CD14-positive monocyte (primary cell): ENCODE measurements around the gene EIF5AL1. TPM values are rescaled to one million over a fixed set of nuclear protein-coding genes. Genes with fewer than 3 reads are reported as not detected.
A peak's percentile ranks its signal among the peaks of the same experiment; 100 is the strongest.

Experiments used
- DNase-seq, 3 donors: peaks; one replicate each; pipeline ENCODE4 v3.0.0-alpha.2; 2011 to 2022
- H2AFZ ChIP-seq: 2 replicates; pipeline ENCODE4 v1.6.0; 2012; ENCODE audit warnings: mild to moderate bottlenecking, low read depth, low read length, inconsistent platforms; ENCODE audit not compliant: insufficient read depth, poor library complexity, severe bottlenecking
- H3K27ac ChIP-seq, 2 donors: 1 replicate in 1 of 2; 2 replicates in 1 of 2; pipeline ENCODE4 v1.5.1; 2012 to 2013; ENCODE audit warnings: low read length in 2 of 2, control low read depth in 1 of 2, inconsistent platforms in 1 of 2, low read depth in 1 of 2, mild to moderate bottlenecking in 1 of 2
- H3K27me3 ChIP-seq, 2 donors: one replicate each; pipeline versions ENCODE4 v1.6.0 to v1.6.1; 2011 to 2013; ENCODE audit warnings: low read length in 2 of 2; ENCODE audit not compliant: control insufficient read depth in 2 of 2, insufficient read depth in 2 of 2
- H3K36me3 ChIP-seq, 2 donors: replicated peaks in 1 of 2; 1 replicate in 1 of 2; 2 replicates in 1 of 2; pipeline versions ENCODE4 v1.5.1 to v1.6.1; 2012 to 2013; ENCODE audit warnings: low read length in 2 of 2, control low read depth in 1 of 2, inconsistent platforms in 1 of 2, mild to moderate bottlenecking in 1 of 2; ENCODE audit not compliant: insufficient read depth in 2 of 2, control insufficient read depth in 1 of 2
- H3K4me1 ChIP-seq, 2 donors: 1 replicate in 1 of 2; 2 replicates in 1 of 2; pipeline versions ENCODE4 v1.5.1 to v1.6.1; 2012 to 2013; ENCODE audit warnings: low read length in 2 of 2, control low read depth in 1 of 2, inconsistent platforms in 1 of 2, mild to moderate bottlenecking in 1 of 2, moderate library complexity in 1 of 2; ENCODE audit not compliant: insufficient read depth in 2 of 2, control insufficient read depth in 1 of 2
- H3K4me2 ChIP-seq: replicated peaks from 2 replicates; pipeline ENCODE3; 2012; ENCODE audit warnings: low read length, moderate library complexity, mild to moderate bottlenecking; ENCODE audit not compliant: poor library complexity, severe bottlenecking; ENCODE audit errors: extremely low read depth
- H3K4me3 ChIP-seq, 3 experiments: fragments of 200-600 bp in 1 of 3; sonication (generic) in 1 of 3; replicated peaks in 1 of 3; 1 replicate in 2 of 3; 2 replicates in 1 of 3; pipeline ENCODE4 v1.5.1; 2011 to 2013; ENCODE audit warnings: low read length in 3 of 3, mild to moderate bottlenecking in 3 of 3, control low read depth in 2 of 3, low read depth in 2 of 3, inconsistent platforms in 1 of 3, moderate library complexity in 1 of 3
- H3K79me2 ChIP-seq: 2 replicates; pipeline ENCODE4 v1.6.0; 2012; ENCODE audit warnings: mild to moderate bottlenecking, control low read depth, inconsistent platforms, low read length, moderate library complexity; ENCODE audit not compliant: insufficient read depth
- H3K9ac ChIP-seq: 2 replicates; pipeline ENCODE4 v1.6.0; 2017; ENCODE audit warnings: low read length, mild to moderate bottlenecking; ENCODE audit not compliant: insufficient read depth, poor library complexity, severe bottlenecking
- H3K9me3 ChIP-seq, 2 donors: replicated peaks in 1 of 2; 1 replicate in 1 of 2; 2 replicates in 1 of 2; pipeline versions ENCODE4 v1.5.1 to v1.6.1; 2012 to 2013; ENCODE audit warnings: low read length in 2 of 2, control low read depth in 1 of 2; ENCODE audit not compliant: control insufficient read depth in 1 of 2, insufficient read depth in 1 of 2
- H4K20me1 ChIP-seq: 2 replicates; pipeline ENCODE4 v1.6.0; 2012; ENCODE audit warnings: mild to moderate bottlenecking, low read length, control low read depth, moderate library complexity; ENCODE audit not compliant: insufficient read depth
- H3K27ac Mint-ChIP-seq, 7 donors: one replicate each; pipeline ENCODE4 v1.8.0; 2020; ENCODE audit warnings: mild to moderate bottlenecking in 7 of 7, mixed read lengths in 7 of 7, moderate library complexity in 6 of 7, inconsistent platforms in 2 of 7
- H3K27me3 Mint-ChIP-seq, 3 donors: one replicate each; pipeline ENCODE4 v1.8.0; 2021 to 2022; ENCODE audit warnings: low read depth in 3 of 3, mild to moderate bottlenecking in 3 of 3, mixed read lengths in 3 of 3, moderate library complexity in 3 of 3, inconsistent platforms in 1 of 3
- H3K36me3 Mint-ChIP-seq, 2 donors: one replicate each; pipeline ENCODE4 v1.8.0; 2020; ENCODE audit warnings: mixed read lengths in 2 of 2, inconsistent platforms in 1 of 2, mild to moderate bottlenecking in 1 of 2
- H3K4me1 Mint-ChIP-seq: one replicate; pipeline ENCODE4 v1.8.0; 2020; ENCODE audit warnings: mild to moderate bottlenecking, mixed read lengths
- H3K4me3 Mint-ChIP-seq, 2 donors: one replicate each; pipeline ENCODE4 v1.8.0; 2020; ENCODE audit warnings: mild to moderate bottlenecking in 2 of 2, mixed read lengths in 2 of 2, moderate library complexity in 1 of 2
- H3K9me3 Mint-ChIP-seq, 7 donors: one replicate each; pipeline ENCODE4 v1.8.0; 2020 to 2022; ENCODE audit warnings: mixed read lengths in 7 of 7, mild to moderate bottlenecking in 6 of 7, moderate library complexity in 6 of 7, inconsistent platforms in 2 of 7
- WGBS: methylation state at CpG from one replicate; pipeline ENCODE4 v1.1.5; 2013; ENCODE audit warnings: missing lambda C conversion rate; ENCODE audit not compliant: insufficient coverage; 5-methylcytosine and 5-hydroxymethylcytosine counted together
- intact Hi-C, 2 donors: fragments of 100-400 bp; cut with micrococcal nuclease; formaldehyde crosslinking; loops; one replicate each; pipeline versions ENCODE4 v1.15.0 to v1.15.1; 2023
- polyA plus RNA-seq, 3 donors: library from polyadenylated mRNA; depleted of rRNA in 1 of 3; unstranded in 2 of 3; stranded (reverse) in 1 of 3; fragments of 300-500 nt in 2 of 3; fragments of >200 nt in 1 of 3; fragmentation: Illumina TruSeq in 2 of 3; gene quantifications; 1 replicate in 2 of 3; 2 replicates in 1 of 3; pipeline ENCODE4 v1.2.3, GENCODE V29; 2012 to 2021
- TF ChIP-seq, protein P1 (sequence below): fragments of 200-600 bp; IDR thresholded peaks from one replicate; pipeline ENCODE4 v1.8.0; 2022; ENCODE audit warnings: antibody characterized with exemption, mild to moderate bottlenecking

EIF5AL1 gene
- polyA plus RNA-seq, 3 donors, result 0.16 to 1.7 (median 0.17) TPM

- Mint-ChIP-seq H3K4me1 (peaks cover 34% of the 10 kb centered on the region), H3K27ac (peak overlapping the region in 2 of 7 donors; percentile 35 to 54)
Measured at GRCh38 chr10:79468841-79469585, 43.3 kb upstream of the EIF5AL1 start.

GRCh38 chr10:79470096-79470495, 42.2 kb upstream of the EIF5AL1 start:
- Histone ChIP-seq H3K36me3 (no peaks in the 10 kb centered on the region), H3K4me3 (no peak overlapping the region), H3K27me3 (no peaks in the 10 kb centered on the region), H3K4me2 (no peak overlapping the region), H3K4me1 (peaks cover 30 to 31% of the 10 kb centered on the region in 2 donors), H3K9ac (no peak overlapping the region), H3K9me3 (no peaks in the 10 kb centered on the region), H3K27ac (no peak overlapping the region), H3K79me2 (no peaks in the 10 kb centered on the region), H4K20me1 (no peaks in the 10 kb centered on the region), H2AFZ (no peak overlapping the region)
- no peak for DNase-seq
- peaks cover 0 to 2% (median 0%) of the 10 kb centered on the region in 7 donors for H3K9me3 Mint-ChIP-seq
- no peak overlapping the region for H3K27ac Mint-ChIP-seq
- no peaks in the 10 kb centered on the region for H3K36me3 Mint-ChIP-seq
- H3K4me3 Mint-ChIP-seq, result no peak overlapping the region
- peaks cover 34% of the 10 kb centered on the region for H3K4me1 Mint-ChIP-seq
- TF ChIP-seq, protein P1, sequence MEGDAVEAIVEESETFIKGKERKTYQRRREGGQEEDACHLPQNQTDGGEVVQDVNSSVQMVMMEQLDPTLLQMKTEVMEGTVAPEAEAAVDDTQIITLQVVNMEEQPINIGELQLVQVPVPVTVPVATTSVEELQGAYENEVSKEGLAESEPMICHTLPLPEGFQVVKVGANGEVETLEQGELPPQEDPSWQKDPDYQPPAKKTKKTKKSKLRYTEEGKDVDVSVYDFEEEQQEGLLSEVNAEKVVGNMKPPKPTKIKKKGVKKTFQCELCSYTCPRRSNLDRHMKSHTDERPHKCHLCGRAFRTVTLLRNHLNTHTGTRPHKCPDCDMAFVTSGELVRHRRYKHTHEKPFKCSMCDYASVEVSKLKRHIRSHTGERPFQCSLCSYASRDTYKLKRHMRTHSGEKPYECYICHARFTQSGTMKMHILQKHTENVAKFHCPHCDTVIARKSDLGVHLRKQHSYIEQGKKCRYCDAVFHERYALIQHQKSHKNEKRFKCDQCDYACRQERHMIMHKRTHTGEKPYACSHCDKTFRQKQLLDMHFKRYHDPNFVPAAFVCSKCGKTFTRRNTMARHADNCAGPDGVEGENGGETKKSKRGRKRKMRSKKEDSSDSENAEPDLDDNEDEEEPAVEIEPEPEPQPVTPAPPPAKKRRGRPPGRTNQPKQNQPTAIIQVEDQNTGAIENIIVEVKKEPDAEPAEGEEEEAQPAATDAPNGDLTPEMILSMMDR, result no peak
- 93% methylated on average over 3 of the region's 8 CpGs for WGBS
- peaks cover 3 to 10% (median 4%) of the 10 kb centered on the region in 3 donors for H3K27me3 Mint-ChIP-seq
- intact Hi-C loops, result no loop called here

More at GRCh38 chr10:79468841-79469585, 43.3 kb upstream of the EIF5AL1 start:
- H3K4me3 ChIP-seq, result no peak overlapping the region
- no peak overlapping the region for H2AFZ ChIP-seq
- TF ChIP-seq, protein P1, result no peak
- no peak for DNase-seq
- no peak overlapping the region for H3K4me2 ChIP-seq
- H3K4me1 ChIP-seq, result peaks cover 30 to 31% of the 10 kb centered on the region in 2 donors
- H3K9ac ChIP-seq, result no peak overlapping the region
- Mint-ChIP-seq H3K36me3 (no peaks in the 10 kb centered on the region), H3K27me3 (peaks cover 3 to 9% (median 4%) of the 10 kb centered on the region in 3 donors), H3K9me3 (peaks cover 0 to 2% (median 0%) of the 10 kb centered on the region in 7 donors), H3K4me3 (no peak overlapping the region)
- H3K79me2 ChIP-seq, result no peaks in the 10 kb centered on the region
- no peak overlapping the region for H3K27ac ChIP-seq
- no peaks in the 10 kb centered on the region for H3K9me3 ChIP-seq
- intact Hi-C loops, result loop anchor here in 1 of 2 donors (5.0 kb wide), 1 partner anchor 97 kb away; no protein-coding TSS in a partner anchor
- 95% methylated on average over 2 of the region's 6 CpGs for WGBS
- no peaks in the 10 kb centered on the region for H4K20me1 ChIP-seq
- no peaks in the 10 kb centered on the region for H3K27me3 ChIP-seq
- no peaks in the 10 kb centered on the region for H3K36me3 ChIP-seq
